Measurements from ENCODE around the gene SUCLG2.

DNA sequence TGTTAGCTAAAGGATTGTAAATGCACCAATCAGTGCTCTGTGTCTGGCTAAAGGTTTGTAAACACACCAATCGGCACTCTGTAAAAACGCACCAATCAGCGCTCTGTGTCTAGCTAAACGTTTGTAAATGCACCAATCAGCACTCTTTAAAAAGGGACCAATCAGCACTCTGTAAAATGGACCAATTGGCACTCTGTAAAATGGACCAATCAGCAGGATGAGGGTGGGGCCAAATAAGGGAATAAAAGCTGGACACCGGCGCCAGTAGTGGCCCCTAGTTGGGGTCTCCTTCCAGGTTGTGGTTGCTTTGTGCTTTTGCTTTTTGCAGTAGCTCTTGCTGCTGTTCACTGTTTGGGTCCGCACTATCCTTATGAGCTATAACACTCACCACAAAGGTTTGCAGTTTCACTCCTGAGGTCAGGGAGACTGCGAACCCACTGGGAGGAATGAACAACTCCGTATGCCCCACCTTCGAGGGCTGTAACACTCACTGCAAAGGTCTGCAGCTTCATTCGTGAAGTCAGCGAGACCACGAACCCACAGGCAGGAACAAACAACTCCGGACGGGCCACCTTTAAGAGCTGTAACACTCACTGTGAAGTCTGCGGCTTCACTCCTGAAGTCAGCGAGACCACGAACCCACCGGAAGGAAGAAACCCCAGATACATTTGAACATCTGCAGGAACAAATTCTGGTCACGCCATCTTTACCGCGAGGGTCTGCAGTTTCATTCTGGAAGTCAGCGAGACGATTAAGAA is 1.1 kb upstream of the SUCLG2 start:
- peak; percentile 94 for TF ChIP-seq POLR2A (IDR thresholded peaks at IDR 0.05; ENCODE audit: low read depth, low read length)
- TF ChIP-seq POLR2AphosphoS5 (IDR thresholded peaks at IDR 0.05; ENCODE audit: low read depth, low read length) = peak; percentile 83

Measured in GM12892 (cell line).